AG04450 (cell line): ENCODE results near the gene ABHD11. TPM values are rescaled to one million over a fixed set of nuclear protein-coding genes. Genes with fewer than 3 reads are reported as not detected.
A peak's percentile ranks its signal among the peaks of the same experiment; 100 is the strongest.
"Not testable (repeated sequence)": the region's sequence is repeated elsewhere in the genome, so short reads cannot be mapped to it uniquely, and the experiment has no call there.

Source experiments
- CTCF ChIA-PET: fragments of 300-600, 350-600 bp; formaldehyde crosslinking; extraction: SDS; loops from one replicate; lab custom pipeline; 2022; ENCODE audit warnings: antibody characterized with exemption, inconsistent platforms; lab: Charles Lee
- POLR2A ChIA-PET: fragments of 350-600 bp; formaldehyde crosslinking; extraction: SDS; loops from one replicate; lab custom pipeline; 2021; ENCODE audit warnings: antibody characterized with exemption, inconsistent platforms; lab: Yijun Ruan, JAX
- DNase-seq: peaks from one replicate; pipeline ENCODE4 v3.0.0-alpha.2; 2011; ENCODE audit warnings: low read depth, low spot score
- H3K27ac ChIP-seq: one replicate; pipeline ENCODE4 v1.5.1; 2012; ENCODE audit warnings: low read depth, low read length, control low read depth
- H3K27me3 ChIP-seq: one replicate; pipeline ENCODE4 v1.6.0; 2012; ENCODE audit warnings: low read length; ENCODE audit not compliant: control insufficient read depth, insufficient read depth
- H3K4me3 ChIP-seq: 2 replicates; pipeline ENCODE4 v1.5.1; 2011; ENCODE audit warnings: mild to moderate bottlenecking, low read depth, low read length, control low read depth
- H3K9me3 ChIP-seq: 2 replicates; pipeline ENCODE4 v1.5.1; 2012; ENCODE audit warnings: low read length; ENCODE audit not compliant: control insufficient read depth, insufficient read depth
- CTCF ChIP-seq: IDR thresholded peaks from 2 replicates; pipeline ENCODE4 v1.5.1; 2011; ENCODE audit warnings: low read depth, low read length, control low read depth, inconsistent platforms
- polyA plus RNA-seq: library from polyadenylated mRNA; depleted of rRNA; stranded (reverse); fragments of >200 nt; gene quantifications from 2 replicates; pipeline ENCODE4 v1.2.3, GENCODE V29; 2011

ABHD11 gene
- polyA plus RNA-seq, 1 experiment = 5.1 TPM

DNA sequence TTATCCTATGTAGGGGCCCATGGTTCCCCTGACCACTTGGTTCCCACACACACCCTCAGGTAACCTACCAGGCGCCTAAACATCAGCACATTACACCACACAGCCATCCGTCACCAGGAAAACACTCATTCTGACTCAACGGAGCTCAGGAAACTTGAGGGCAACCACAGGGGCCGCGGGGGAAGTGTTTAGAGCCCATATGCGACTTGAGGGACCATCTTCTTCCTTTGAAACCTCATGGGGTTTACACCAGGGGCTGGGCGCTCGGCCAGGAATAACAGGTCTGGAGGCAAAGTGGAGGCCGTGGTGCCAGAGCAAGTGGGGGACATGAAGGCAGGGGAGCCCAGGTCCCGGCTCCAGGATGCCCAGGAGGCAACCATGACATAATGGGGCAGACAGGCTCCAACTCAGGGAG is 20.6 kb downstream of the ABHD11 start:
- no peak for TF ChIP-seq CTCF
- peak overlapping the region; percentile 61 for H3K27ac ChIP-seq
- ChIA-PET CTCF (interaction anchor here (1.0 kb wide), 1 partner anchor 111 kb away, joined by 3 read pairs; no protein-coding TSS in a partner anchor), POLR2A (interaction anchor here (1.3 kb wide), 1 partner anchor 133 kb away, joined by 3 read pairs; no protein-coding TSS in a partner anchor)
- H3K27me3 ChIP-seq = peaks cover 6% of the 10 kb centered on the region
- H3K4me3 ChIP-seq = peak overlapping the region; percentile 76
- no peak for DNase-seq
- H3K9me3 ChIP-seq = no peaks in the 10 kb centered on the region; the same call in 1 of the 2 replicates

GRCh38 chr7:73717025-73717807 is 21.4 kb downstream of the ABHD11 start:
- H3K4me3 ChIP-seq = peak overlapping the region; percentile 76
- POLR2A ChIA-PET = interaction anchor here (0.6 to 1.3 kb wide), 5 partner anchors 12 to 133 kb away, joined by 3 to 5 read pairs (median 3); no protein-coding TSS in a partner anchor
- H3K9me3 ChIP-seq = no peaks in the 10 kb centered on the region; the same call in 1 of the 2 replicates
- no peak for DNase-seq
- H3K27ac ChIP-seq = peak overlapping the region; percentile 61
- CTCF ChIA-PET = interaction anchor here (0.9 to 1.1 kb wide), 3 partner anchors 8 to 110 kb away, joined by 3 to 6 read pairs (median 3); partner anchors contain the start of gene VPS37D
- TF ChIP-seq CTCF = no peak
- H3K27me3 ChIP-seq = peaks cover 6% of the 10 kb centered on the region

DNA sequence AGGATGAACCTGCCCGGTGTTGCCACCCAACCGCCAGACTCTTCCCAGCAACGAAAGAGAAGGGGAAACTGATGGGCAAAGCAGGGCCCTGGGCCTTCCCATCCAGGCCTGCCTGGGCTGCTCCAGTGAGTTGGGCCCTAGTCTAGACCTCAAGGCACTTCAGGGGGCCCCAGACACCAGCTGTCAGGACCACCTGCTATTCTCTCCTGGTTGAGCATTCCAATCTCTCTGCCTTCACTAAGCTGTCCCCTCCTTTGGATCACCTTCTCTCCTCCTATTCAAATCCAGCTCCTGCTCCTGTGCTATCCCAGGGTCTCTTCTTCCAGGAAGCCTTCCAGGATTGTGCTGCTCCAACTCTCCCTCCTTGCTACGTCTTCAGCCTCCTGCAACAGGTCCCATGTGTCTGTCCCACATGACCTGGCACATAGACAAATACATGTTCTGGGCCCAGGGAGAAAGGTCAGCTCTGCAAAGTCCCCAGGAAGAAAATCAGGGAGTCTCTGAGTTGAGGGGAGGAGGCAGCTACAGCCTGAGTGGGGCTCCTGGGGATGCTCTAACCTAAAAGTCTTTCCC is 22.2 kb downstream of the ABHD11 start:
- peak overlapping the region; percentile 70 for H3K27ac ChIP-seq
- no peak overlapping the region for H3K4me3 ChIP-seq
- DNase-seq = no peak

DNA sequence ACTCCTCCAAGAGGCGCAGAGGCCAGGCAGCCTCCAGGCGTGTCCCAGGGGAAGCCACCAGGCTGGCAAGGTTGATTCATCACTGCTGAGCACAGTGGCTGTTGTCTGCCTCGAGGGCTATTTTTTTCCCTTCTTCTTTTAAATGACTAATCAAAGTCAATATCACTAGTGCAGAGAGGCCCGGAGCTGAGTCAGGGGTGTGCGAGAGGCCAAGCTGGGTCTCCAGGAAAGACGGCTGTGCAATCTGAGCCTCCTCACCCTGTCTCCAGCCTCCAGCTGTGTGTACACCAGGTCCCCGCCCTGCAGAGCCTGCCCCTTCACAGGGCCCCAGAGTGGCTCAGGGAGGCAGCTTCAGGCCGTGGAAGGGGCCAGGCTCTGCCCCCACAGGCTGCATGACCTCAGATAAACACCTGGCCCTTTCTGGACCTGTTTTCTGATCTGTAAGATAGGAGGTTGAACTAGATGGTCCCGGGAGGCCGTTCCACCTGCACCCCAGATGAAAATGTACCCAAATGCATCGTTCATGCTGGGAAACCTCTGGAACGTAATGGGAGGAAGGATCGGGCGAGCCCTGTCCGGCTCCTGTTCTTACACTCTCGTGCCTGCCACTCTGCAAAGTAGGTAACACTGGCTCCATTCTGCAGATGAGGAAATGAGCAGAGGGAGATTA is 22.8 kb downstream of the ABHD11 start:
- Histone ChIP-seq H3K27me3 (no peaks in the 10 kb centered on the region), H3K4me3 (0 out of 2 replicates have a peak overlapping the region, but pooled peaks have one; percentile 10), H3K27ac (peak overlapping the region; percentile 90), H3K9me3 (no peaks in the 10 kb centered on the region; the same call in 1 of the 2 replicates)
- POLR2A ChIA-PET = interaction anchor here (0.6 to 1.2 kb wide), 4 partner anchors 9 to 155 kb away, joined by 3 to 5 read pairs (median 4); no protein-coding TSS in a partner anchor
- CTCF ChIA-PET = no interaction called here
- DNase-seq = peak; percentile 82
- TF ChIP-seq CTCF = no peak

More for the DNA sequence above, 22.2 kb downstream of the ABHD11 start:
- CTCF ChIA-PET = interaction anchor here (0.9 to 1.1 kb wide), 2 partner anchors 9 to 48 kb away, joined by 3 to 6 read pairs; partner anchors contain the start of gene VPS37D
- Histone ChIP-seq H3K9me3 (no peaks in the 10 kb centered on the region; the same call in 1 of the 2 replicates), H3K27me3 (no peaks in the 10 kb centered on the region)
- TF ChIP-seq CTCF = no peak
- POLR2A ChIA-PET = interaction anchor here (1.2 kb wide), 1 partner anchor 11 kb away, joined by 4 read pairs; no protein-coding TSS in a partner anchor

GRCh38 chr7:73713319-73713718 is 25.3 kb downstream of the ABHD11 start:
- not testable (repeated sequence) for H3K27ac ChIP-seq, H3K4me3 ChIP-seq, DNase-seq, H3K9me3 ChIP-seq, H3K27me3 ChIP-seq
- ChIA-PET CTCF (interaction anchor here (2.2 kb wide), 1 partner anchor 12 kb away, joined by 10 read pairs; no protein-coding TSS in a partner anchor), POLR2A (interaction anchor here (0.9 kb wide), 1 partner anchor 16 kb away, joined by 3 read pairs; no protein-coding TSS in a partner anchor)
